ENCODE results near the gene PSMB1.

DNA sequence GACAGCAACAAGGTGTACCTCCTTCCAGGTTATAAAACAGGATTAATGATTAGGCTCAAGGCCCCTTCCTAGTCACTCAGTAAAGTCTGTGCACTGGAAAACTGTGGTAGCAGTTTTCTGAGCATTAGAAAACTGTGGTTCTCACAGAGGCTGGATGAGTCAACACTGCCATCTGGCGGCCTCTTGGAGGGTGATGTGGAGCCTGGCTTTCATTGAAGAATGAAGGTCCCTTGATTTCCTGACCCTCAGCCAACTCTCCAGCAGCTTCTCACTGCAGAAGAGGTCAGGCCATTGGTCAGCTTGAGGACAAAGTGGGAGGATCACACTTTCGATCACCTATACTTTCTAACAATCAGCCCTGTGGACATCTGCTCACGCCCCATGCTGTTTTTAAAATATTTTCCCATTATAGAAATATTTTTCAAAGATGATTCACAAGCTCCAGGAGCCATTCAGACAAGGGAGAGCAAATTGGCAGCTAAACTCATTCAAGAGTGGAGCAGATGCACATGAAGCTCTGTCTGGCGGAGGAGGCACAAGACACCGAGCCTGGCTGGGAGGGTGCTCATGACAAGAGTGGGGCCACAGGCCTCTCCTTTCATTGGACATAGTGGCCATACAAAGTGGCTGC lies 23.2 kb downstream of the PSMB1 start:
- TF ChIP-seq, protein P1, sequence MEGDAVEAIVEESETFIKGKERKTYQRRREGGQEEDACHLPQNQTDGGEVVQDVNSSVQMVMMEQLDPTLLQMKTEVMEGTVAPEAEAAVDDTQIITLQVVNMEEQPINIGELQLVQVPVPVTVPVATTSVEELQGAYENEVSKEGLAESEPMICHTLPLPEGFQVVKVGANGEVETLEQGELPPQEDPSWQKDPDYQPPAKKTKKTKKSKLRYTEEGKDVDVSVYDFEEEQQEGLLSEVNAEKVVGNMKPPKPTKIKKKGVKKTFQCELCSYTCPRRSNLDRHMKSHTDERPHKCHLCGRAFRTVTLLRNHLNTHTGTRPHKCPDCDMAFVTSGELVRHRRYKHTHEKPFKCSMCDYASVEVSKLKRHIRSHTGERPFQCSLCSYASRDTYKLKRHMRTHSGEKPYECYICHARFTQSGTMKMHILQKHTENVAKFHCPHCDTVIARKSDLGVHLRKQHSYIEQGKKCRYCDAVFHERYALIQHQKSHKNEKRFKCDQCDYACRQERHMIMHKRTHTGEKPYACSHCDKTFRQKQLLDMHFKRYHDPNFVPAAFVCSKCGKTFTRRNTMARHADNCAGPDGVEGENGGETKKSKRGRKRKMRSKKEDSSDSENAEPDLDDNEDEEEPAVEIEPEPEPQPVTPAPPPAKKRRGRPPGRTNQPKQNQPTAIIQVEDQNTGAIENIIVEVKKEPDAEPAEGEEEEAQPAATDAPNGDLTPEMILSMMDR (IDR thresholded peaks at IDR 0.05), result peak; percentile 68 to 84 (median 72)
- TF ChIP-seq POLR2AphosphoS5 (IDR thresholded peaks at IDR 0.05), result no peak
- no peak for TF ChIP-seq POLR2A (IDR thresholded peaks at IDR 0.05)
